ENCODE measurements around the gene RAB3GAP2.

- TF ChIP-seq CTCF (IDR thresholded peaks at IDR 0.05): no peak
- TF ChIP-seq POLR2A (IDR thresholded peaks at IDR 0.05): no peak
Measured at GRCh38 chr1:220226752-220227151, 45.5 kb downstream of the RAB3GAP2 start.

Measured in uterus (tissue), 2 donors.